ENCODE data around the gene SLC9A9.

GRCh38 chr3:143261848-143262247, 586.4 kb downstream of the SLC9A9 start:
- no peak for TF ChIP-seq CTCF (optimal IDR thresholded peaks at IDR 0.05 in 1 of 3, IDR thresholded peaks at IDR 0.05 in 1 of 3, conservative IDR thresholded peaks at IDR 0.05 in 1 of 3; ENCODE audit: extremely low read depth in 1 of 3, insufficient read depth in 2 of 3, low read length in 3 of 3)
- TF ChIP-seq EZH2 (IDR thresholded peaks at IDR 0.05; ENCODE audit: low read length) = no peak

Data from keratinocyte (primary cell).